ENCODE results near the gene PGPEP1. TPM values are rescaled to one million over a fixed set of nuclear protein-coding genes. Genes with fewer than 3 reads are reported as not detected.
"Not testable (repeated sequence)": the region's sequence is repeated elsewhere in the genome, so short reads cannot be mapped to it uniquely, and the experiment has no call there.

PGPEP1 gene
- total RNA-seq, 1 donor from 2014 or later: 40.8 TPM

DNA sequence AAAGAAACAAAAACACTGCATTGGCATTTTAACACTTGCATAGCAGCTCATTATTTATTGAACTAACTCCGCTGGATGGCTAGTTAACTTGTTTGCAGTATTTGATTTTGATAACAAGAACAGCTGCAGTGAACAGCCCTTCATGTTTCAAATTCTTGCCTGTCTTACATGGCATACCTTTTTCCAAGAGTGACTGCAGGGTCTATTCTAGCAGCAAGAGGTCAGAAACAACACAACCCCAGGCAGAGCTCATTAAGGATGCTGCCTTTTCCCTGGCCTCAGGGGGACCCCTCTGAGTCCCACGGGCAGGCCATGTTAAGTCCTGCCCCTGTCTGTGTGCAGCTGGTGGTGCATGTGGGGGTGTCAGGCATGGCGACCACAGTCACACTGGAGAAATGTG, 16.6 kb downstream of the PGPEP1 start:
- intact Hi-C loops (cut with DNase I): no loop called here
- H3K4me1 ChIP-seq: no peaks in the 10 kb centered on the region
- no peak for ATAC-seq
- no peaks in the 10 kb centered on the region for H3K27me3 ChIP-seq
- peaks cover 56% of the 10 kb centered on the region for H3K36me3 ChIP-seq
- H3K27ac ChIP-seq: no peak overlapping the region
- TF ChIP-seq CTCF (IDR thresholded peaks at IDR 0.05): no peak
- no peak for DNase-seq
- no peaks in the 10 kb centered on the region for H3K9me3 ChIP-seq
- no peak overlapping the region for H3K4me3 ChIP-seq

GRCh38 chr19:18361646-18362045, 21.2 kb downstream of the PGPEP1 start:
- Histone ChIP-seq H3K36me3 (peaks cover 54% of the 10 kb centered on the region), H3K4me3 (no peak overlapping the region), H3K27me3 (no peaks in the 10 kb centered on the region), H3K9me3 (no peaks in the 10 kb centered on the region), H3K4me1 (peaks cover 29% of the 10 kb centered on the region), H3K27ac (no peak overlapping the region)
- intact Hi-C loops (cut with DNase I): no loop called here
- DNase-seq (no peak), ATAC-seq (no peak)
- TF ChIP-seq CTCF (IDR thresholded peaks at IDR 0.05): no peak

DNA sequence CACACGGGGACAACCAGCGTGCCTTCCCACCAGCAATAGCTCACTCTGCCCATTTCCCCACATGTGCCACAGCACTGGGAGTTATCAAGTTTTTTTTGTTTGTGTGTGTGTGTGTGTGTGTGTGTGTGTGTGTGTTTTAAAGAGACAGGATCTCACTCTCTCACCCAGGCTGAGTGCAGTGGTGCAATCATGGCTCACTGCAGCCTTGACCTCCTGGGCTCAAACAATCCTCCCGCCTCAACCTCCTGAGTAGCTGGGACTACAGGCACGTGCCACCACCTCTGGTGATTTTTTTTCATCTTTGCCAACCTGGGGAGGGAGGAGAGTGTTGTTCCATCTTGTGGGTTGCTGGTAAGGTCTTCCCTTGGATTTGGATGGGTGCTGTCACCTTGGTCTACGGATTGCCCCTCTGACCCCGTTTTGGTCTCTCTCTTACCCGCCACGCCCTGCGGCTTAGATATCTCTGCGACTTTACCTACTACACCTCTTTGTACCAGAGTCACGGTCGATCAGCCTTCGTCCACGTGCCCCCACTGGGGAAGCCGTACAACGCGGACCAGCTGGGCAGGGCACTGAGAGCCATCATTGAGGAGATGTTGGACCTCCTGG, 22.6 kb downstream of the PGPEP1 start:
- Histone ChIP-seq H3K27me3 (no peaks in the 10 kb centered on the region), H3K27ac (peak overlapping the region; percentile 91), H3K9me3 (no peaks in the 10 kb centered on the region), H3K4me3 (no peak overlapping the region), H3K36me3 (peaks cover 40% of the 10 kb centered on the region), H3K4me1 (peaks cover 29% of the 10 kb centered on the region)
- DNase-seq: no peak
- intact Hi-C loops (cut with DNase I): no loop called here
- ATAC-seq: no peak
- TF ChIP-seq CTCF (IDR thresholded peaks at IDR 0.05): no peak

- Histone ChIP-seq H3K9me3 (no peaks in the 10 kb centered on the region), H3K27ac (peak overlapping the region; percentile 91), H3K4me3 (no peak overlapping the region), H3K4me1 (peaks cover 29% of the 10 kb centered on the region), H3K36me3 (peaks cover 33% of the 10 kb centered on the region), H3K27me3 (no peaks in the 10 kb centered on the region)
- ATAC-seq: no peak
- TF ChIP-seq CTCF (IDR thresholded peaks at IDR 0.05): no peak
- intact Hi-C loops (cut with DNase I): no loop called here
- DNase-seq: no peak
These were observed 23.4 kb downstream of the PGPEP1 start for GRCh38 chr19:18363787-18364186.

GRCh38 chr19:18364277-18364825, 24.0 kb downstream of the PGPEP1 start:
- not testable (repeated sequence) for H3K4me3 ChIP-seq
- peaks cover 27% of the 10 kb centered on the region for H3K36me3 ChIP-seq

DNA sequence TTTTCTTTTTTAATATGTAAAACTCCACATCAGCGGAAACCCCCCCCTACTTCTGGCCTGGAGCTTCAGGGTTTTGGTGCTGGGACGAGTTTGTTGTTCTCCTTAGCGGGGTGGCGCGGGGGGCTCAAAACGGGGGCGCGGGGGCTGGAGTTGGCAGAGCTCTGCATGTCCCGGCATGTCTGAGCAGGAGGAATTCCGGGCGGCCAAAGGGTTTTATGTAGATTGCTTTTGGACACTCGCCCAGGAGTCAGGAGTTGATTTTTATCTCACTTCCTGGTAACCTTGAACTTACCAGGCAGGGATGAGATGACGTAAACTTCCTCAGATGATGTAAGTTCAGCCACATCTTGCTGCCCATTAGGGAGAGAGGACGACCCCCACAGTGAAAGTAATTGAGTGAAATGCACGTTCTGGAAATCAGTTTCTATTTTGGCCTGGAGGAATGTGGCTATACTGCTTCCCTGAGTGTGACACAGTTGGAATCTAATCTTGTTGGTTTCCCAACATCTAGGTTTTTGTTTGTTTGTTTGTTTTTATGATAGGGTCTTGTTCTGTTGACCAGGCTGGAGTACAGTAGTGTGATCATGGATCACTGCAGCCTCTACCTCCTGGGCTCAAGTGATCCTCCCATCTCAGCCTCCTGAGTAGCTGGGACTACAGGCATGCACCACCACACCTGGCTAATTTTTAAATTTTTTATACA, 24.6 kb downstream of the PGPEP1 start:
- Histone ChIP-seq H3K27me3 (no peaks in the 10 kb centered on the region), H3K4me3 (no peak overlapping the region), H3K36me3 (peaks cover 21% of the 10 kb centered on the region), H3K27ac (peak overlapping the region; percentile 91), H3K4me1 (peaks cover 29% of the 10 kb centered on the region), H3K9me3 (no peaks in the 10 kb centered on the region)
- TF ChIP-seq CTCF (IDR thresholded peaks at IDR 0.05): no peak
- intact Hi-C loops (cut with DNase I): no loop called here
- DNase-seq: peak; percentile 86
- peak; percentile 81 for ATAC-seq

More at GRCh38 chr19:18364277-18364825, 24.0 kb downstream of the PGPEP1 start:
- H3K27me3 ChIP-seq; DNase-seq; ATAC-seq; H3K9me3 ChIP-seq; intact Hi-C loops (cut with DNase I): not testable (repeated sequence)
- H3K27ac ChIP-seq: peak overlapping the region; percentile 91
- peaks cover 29% of the 10 kb centered on the region for H3K4me1 ChIP-seq
